GM10266 (cell line): ENCODE data around the gene ZNF534.
"Not testable (repeated sequence)": the region's sequence is repeated elsewhere in the genome, so short reads cannot be mapped to it uniquely, and the experiment has no call there.

Experiments used
- DNase-seq: peaks from one replicate; pipeline ENCODE4 v3.0.0; 2012; ENCODE audit errors: extremely low spot score
- CTCF ChIP-seq: IDR thresholded peaks from 2 replicates; pipeline ENCODE4 v1.5.1; 2012; ENCODE audit warnings: mild to moderate bottlenecking, low read depth; ENCODE audit not compliant: control insufficient read depth, insufficient read depth; ENCODE audit errors: missing control alignments

ZNF534 gene

GRCh38 chr19:52492201-52492993, 63.4 kb downstream of the ZNF534 start:
- no peak for DNase-seq
- no peak for TF ChIP-seq CTCF

GRCh38 chr19:52492994-52493470, 64.1 kb downstream of the ZNF534 start:
- DNase-seq, result no peak
- no peak for TF ChIP-seq CTCF

GRCh38 chr19:52494518-52494917, 65.6 kb downstream of the ZNF534 start:
- no peak for DNase-seq
- no peak for TF ChIP-seq CTCF

GRCh38 chr19:52498571-52498970, 69.6 kb downstream of the ZNF534 start:
- no peak for DNase-seq
- TF ChIP-seq CTCF, result no peak

GRCh38 chr19:52500474-52500873, 71.5 kb downstream of the ZNF534 start:
- not testable (repeated sequence) for DNase-seq

- not testable (repeated sequence) for DNase-seq
Measured at GRCh38 chr19:52500991-52501390, 72.0 kb downstream of the ZNF534 start.
